ENCODE results near the gene ZMYND8.
"Not testable (repeated sequence)": the region's sequence is repeated elsewhere in the genome, so short reads cannot be mapped to it uniquely, and the experiment has no call there.

The ZMYND8 gene

GRCh38 chr20:47262008-47262364 is 94.5 kb downstream of the ZMYND8 start:
- TF ChIP-seq, protein P1, sequence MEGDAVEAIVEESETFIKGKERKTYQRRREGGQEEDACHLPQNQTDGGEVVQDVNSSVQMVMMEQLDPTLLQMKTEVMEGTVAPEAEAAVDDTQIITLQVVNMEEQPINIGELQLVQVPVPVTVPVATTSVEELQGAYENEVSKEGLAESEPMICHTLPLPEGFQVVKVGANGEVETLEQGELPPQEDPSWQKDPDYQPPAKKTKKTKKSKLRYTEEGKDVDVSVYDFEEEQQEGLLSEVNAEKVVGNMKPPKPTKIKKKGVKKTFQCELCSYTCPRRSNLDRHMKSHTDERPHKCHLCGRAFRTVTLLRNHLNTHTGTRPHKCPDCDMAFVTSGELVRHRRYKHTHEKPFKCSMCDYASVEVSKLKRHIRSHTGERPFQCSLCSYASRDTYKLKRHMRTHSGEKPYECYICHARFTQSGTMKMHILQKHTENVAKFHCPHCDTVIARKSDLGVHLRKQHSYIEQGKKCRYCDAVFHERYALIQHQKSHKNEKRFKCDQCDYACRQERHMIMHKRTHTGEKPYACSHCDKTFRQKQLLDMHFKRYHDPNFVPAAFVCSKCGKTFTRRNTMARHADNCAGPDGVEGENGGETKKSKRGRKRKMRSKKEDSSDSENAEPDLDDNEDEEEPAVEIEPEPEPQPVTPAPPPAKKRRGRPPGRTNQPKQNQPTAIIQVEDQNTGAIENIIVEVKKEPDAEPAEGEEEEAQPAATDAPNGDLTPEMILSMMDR (IDR thresholded peaks at IDR 0.05; ENCODE audit: borderline replicate concordance, insufficient read depth, low read depth, low read length): no peak
- H3K4me3 ChIP-seq (ENCODE audit: low read depth, low read length): no peak overlapping the region

GRCh38 chr20:47261161-47261774 is 95.2 kb downstream of the ZMYND8 start:
- not testable (repeated sequence) for H3K4me3 ChIP-seq (ENCODE audit: low read depth, low read length)

GRCh38 chr20:47260540-47261126 is 95.9 kb downstream of the ZMYND8 start:
- not testable (repeated sequence) for H3K4me3 ChIP-seq (ENCODE audit: low read depth, low read length)

- TF ChIP-seq, protein P1 (IDR thresholded peaks at IDR 0.05; ENCODE audit: borderline replicate concordance, insufficient read depth, low read depth, low read length): no peak
- H3K4me3 ChIP-seq (ENCODE audit: low read depth, low read length): no peak overlapping the region
These were observed 97.5 kb downstream of the ZMYND8 start for GRCh38 chr20:47258745-47259695.

DNA sequence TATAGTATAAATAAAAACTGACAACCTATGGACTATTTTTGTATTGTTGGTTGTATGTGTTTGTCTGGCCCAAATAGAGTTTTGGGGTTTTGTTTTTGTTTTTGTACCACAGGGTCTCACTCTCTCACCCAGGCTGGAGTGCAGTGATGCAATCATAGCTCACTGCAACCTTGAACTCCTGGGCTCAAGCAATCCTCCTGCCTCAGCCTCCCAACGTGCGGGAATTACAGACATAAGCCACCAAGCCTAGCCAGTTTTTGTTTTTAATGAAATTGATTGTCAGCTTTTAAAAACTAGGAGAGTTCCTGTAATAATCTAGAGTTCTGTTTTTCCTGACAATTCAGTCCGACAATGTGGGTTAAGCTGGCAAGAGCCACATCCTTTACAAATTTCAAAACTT is 98.7 kb downstream of the ZMYND8 start:
- TF ChIP-seq, protein P1 (IDR thresholded peaks at IDR 0.05; ENCODE audit: borderline replicate concordance, insufficient read depth, low read depth, low read length): no peak

DNA sequence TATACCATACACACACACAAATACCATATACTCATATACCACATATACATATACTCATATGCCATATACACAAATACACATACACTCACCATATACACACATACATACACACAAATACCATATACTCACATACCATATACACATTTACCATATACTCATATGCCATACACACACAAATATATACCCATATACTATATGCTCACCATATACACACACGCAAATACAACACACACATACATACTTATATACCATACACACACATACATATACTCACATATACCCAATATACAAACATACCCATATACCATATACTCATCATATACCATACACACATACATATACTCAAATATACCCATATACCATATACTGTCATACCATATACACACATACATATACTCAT is 99.2 kb downstream of the ZMYND8 start:
- TF ChIP-seq, protein P1 (IDR thresholded peaks at IDR 0.05; ENCODE audit: borderline replicate concordance, insufficient read depth, low read depth, low read length): no peak
- no peak overlapping the region for H3K4me3 ChIP-seq (ENCODE audit: low read depth, low read length)

More for the DNA sequence above, 98.7 kb downstream of the ZMYND8 start:
- no peak overlapping the region for H3K4me3 ChIP-seq (ENCODE audit: low read depth, low read length)

GRCh38 chr20:47256668-47257236 is 99.7 kb downstream of the ZMYND8 start:
- TF ChIP-seq, protein P1 (IDR thresholded peaks at IDR 0.05; ENCODE audit: borderline replicate concordance, insufficient read depth, low read depth, low read length): no peak
- no peak overlapping the region for H3K4me3 ChIP-seq (ENCODE audit: low read depth, low read length)

Measured in GM12875 (cell line).